Endothelial cell (in vitro differentiated cells): ENCODE results near the gene SPATA18. TPM values are rescaled to one million over a fixed set of nuclear protein-coding genes. Genes with fewer than 3 reads are reported as not detected.

Experiments used
- DNase-seq: peaks from one replicate; pipeline ENCODE4 v3.0.0; 2021; ENCODE audit warnings: low spot score
- H3K27ac Mint-ChIP-seq: one replicate; pipeline ENCODE4 v1.8.0; 2021; ENCODE audit warnings: mixed read lengths, inconsistent platforms; ENCODE audit not compliant: unreplicated experiment
- H3K27me3 Mint-ChIP-seq: one replicate; pipeline ENCODE4 v1.8.0; 2021; ENCODE audit warnings: mild to moderate bottlenecking, moderate library complexity, mixed read lengths, inconsistent platforms; ENCODE audit not compliant: unreplicated experiment
- H3K36me3 Mint-ChIP-seq: one replicate; pipeline ENCODE4 v1.8.0; 2021; ENCODE audit warnings: mild to moderate bottlenecking, low read depth, mixed read lengths, inconsistent platforms; ENCODE audit not compliant: unreplicated experiment
- H3K4me1 Mint-ChIP-seq: one replicate; pipeline ENCODE4 v1.8.0; 2021; ENCODE audit warnings: mild to moderate bottlenecking, mixed read lengths, inconsistent platforms; ENCODE audit not compliant: unreplicated experiment
- H3K4me3 Mint-ChIP-seq: one replicate; pipeline ENCODE4 v1.8.0; 2021; ENCODE audit warnings: mild to moderate bottlenecking, mixed read lengths, inconsistent platforms; ENCODE audit not compliant: unreplicated experiment
- H3K9me3 Mint-ChIP-seq: one replicate; pipeline ENCODE4 v1.8.0; 2021; ENCODE audit warnings: mixed read lengths, inconsistent platforms; ENCODE audit not compliant: unreplicated experiment
- CTCF ChIP-seq: fragments of 200-600 bp; sonication (generic); IDR thresholded peaks from one replicate; pipeline ENCODE4 v1.5.0; 2021; ENCODE audit warnings: antibody characterized with exemption; ENCODE audit not compliant: unreplicated experiment
- total RNA-seq: library from RNA; stranded (reverse); fragmentation: NEBNext Ultra II Directional; extraction: Animal tissue kit (Norgen Biotek cat#: 25700); gene quantifications from one replicate; pipeline ENCODE4 v1.2.1, GENCODE V29; 2021; ENCODE audit not compliant: unreplicated experiment

The SPATA18 gene
- total RNA-seq, 1 donor from 2014 or later, result 17.3 TPM

GRCh38 chr4:52095374-52095773 lies 44.3 kb downstream of the SPATA18 start:
- no peaks in the 10 kb centered on the region for H3K4me1 Mint-ChIP-seq
- DNase-seq, result no peak
- no peak overlapping the region for H3K27ac Mint-ChIP-seq
- TF ChIP-seq CTCF, result no peak
- H3K27me3 Mint-ChIP-seq, result no peaks in the 10 kb centered on the region
- H3K9me3 Mint-ChIP-seq, result no peaks in the 10 kb centered on the region
- no peak overlapping the region for H3K4me3 Mint-ChIP-seq
- H3K36me3 Mint-ChIP-seq, result no peaks in the 10 kb centered on the region

GRCh38 chr4:52096048-52096447 lies 44.9 kb downstream of the SPATA18 start:
- TF ChIP-seq CTCF, result no peak
- H3K4me3 Mint-ChIP-seq, result no peak overlapping the region
- no peak for DNase-seq
- H3K27ac Mint-ChIP-seq, result no peak overlapping the region
- H3K36me3 Mint-ChIP-seq, result no peaks in the 10 kb centered on the region
- no peaks in the 10 kb centered on the region for H3K27me3 Mint-ChIP-seq
- no peaks in the 10 kb centered on the region for H3K4me1 Mint-ChIP-seq
- H3K9me3 Mint-ChIP-seq, result no peaks in the 10 kb centered on the region

- Mint-ChIP-seq H3K36me3 (no peaks in the 10 kb centered on the region), H3K9me3 (no peaks in the 10 kb centered on the region), H3K4me3 (no peak overlapping the region), H3K27ac (no peak overlapping the region), H3K27me3 (no peaks in the 10 kb centered on the region), H3K4me1 (no peaks in the 10 kb centered on the region)
- no peak for TF ChIP-seq CTCF
- no peak for DNase-seq
These were observed 47.5 kb downstream of the SPATA18 start for GRCh38 chr4:52098618-52099017.

- H3K27ac Mint-ChIP-seq, result no peak overlapping the region
- H3K36me3 Mint-ChIP-seq, result no peaks in the 10 kb centered on the region
- H3K4me1 Mint-ChIP-seq, result no peaks in the 10 kb centered on the region
- no peak overlapping the region for H3K4me3 Mint-ChIP-seq
- H3K9me3 Mint-ChIP-seq, result no peaks in the 10 kb centered on the region
- no peak for TF ChIP-seq CTCF
- DNase-seq, result no peak
- no peaks in the 10 kb centered on the region for H3K27me3 Mint-ChIP-seq
These were observed 48.9 kb downstream of the SPATA18 start for GRCh38 chr4:52099860-52100461.

- H3K27me3 Mint-ChIP-seq, result no peaks in the 10 kb centered on the region
- H3K9me3 Mint-ChIP-seq, result no peaks in the 10 kb centered on the region
- H3K27ac Mint-ChIP-seq, result no peak overlapping the region
- no peak for TF ChIP-seq CTCF
- H3K4me3 Mint-ChIP-seq, result no peak overlapping the region
- DNase-seq, result no peak
- H3K4me1 Mint-ChIP-seq, result peaks cover 5% of the 10 kb centered on the region
- H3K36me3 Mint-ChIP-seq, result no peaks in the 10 kb centered on the region
These were observed 51.5 kb downstream of the SPATA18 start for GRCh38 chr4:52102587-52102986.
